Neuronal stem cell (in vitro differentiated cells): ENCODE results near the gene ACP2.

Experiments used
- DNase-seq: peaks from one replicate; pipeline ENCODE4 v3.0.0-alpha.2; 2013; ENCODE audit warnings: low spot score
- H2AFZ ChIP-seq: one replicate; pipeline ENCODE4 v1.6.1; 2013; ENCODE audit warnings: mild to moderate bottlenecking, low read length, inconsistent platforms
- H2AK5ac ChIP-seq: 2 replicates; pipeline ENCODE4 v1.6.1; 2013; ENCODE audit warnings: low read depth, mild to moderate bottlenecking, inconsistent platforms, low read length, moderate library complexity, mixed read lengths
- H2BK120ac ChIP-seq: 2 replicates; pipeline ENCODE4 v1.6.1; 2013; ENCODE audit warnings: low read depth, mild to moderate bottlenecking, inconsistent platforms, low read length, moderate library complexity, mixed read lengths
- H2BK12ac ChIP-seq: one replicate; pipeline ENCODE4 v1.6.1; 2013; ENCODE audit warnings: low read length, inconsistent platforms
- H2BK15ac ChIP-seq: 2 replicates; pipeline ENCODE4 v1.6.1; 2013; ENCODE audit warnings: mild to moderate bottlenecking, low read length, inconsistent platforms, mixed read lengths
- H2BK5ac ChIP-seq: one replicate; pipeline ENCODE4 v1.6.1; 2013; ENCODE audit warnings: inconsistent platforms, mild to moderate bottlenecking, low read length, moderate library complexity
- H3K14ac ChIP-seq: one replicate; pipeline ENCODE4 v1.6.1; 2013; ENCODE audit warnings: low read length, inconsistent platforms
- H3K18ac ChIP-seq: 2 replicates; pipeline ENCODE4 v1.6.1; 2013; ENCODE audit warnings: low read length, inconsistent platforms
- H3K23ac ChIP-seq: 2 replicates; pipeline ENCODE4 v1.6.1; 2013; ENCODE audit warnings: low read depth, mild to moderate bottlenecking, mixed read lengths, low read length, inconsistent platforms; ENCODE audit not compliant: poor library complexity
- H3K27ac ChIP-seq: replicated peaks from 3 replicates; pipeline ENCODE4 v1.5.1; 2013; ENCODE audit warnings: low read length, inconsistent platforms
- H3K27me3 ChIP-seq, 3 experiments: 2 replicates each; pipeline ENCODE4 v1.6.1; 2013; ENCODE audit warnings: low read length in 3 of 3, mild to moderate bottlenecking in 2 of 3, inconsistent platforms in 1 of 3, low read depth in 1 of 3, mixed read lengths in 1 of 3, moderate library complexity in 1 of 3; ENCODE audit not compliant: control insufficient read depth in 3 of 3, insufficient read depth in 3 of 3
- H3K36me3 ChIP-seq, 2 donors: replicated peaks in 1 of 2; 2 replicates each; pipeline ENCODE4 v1.6.1; 2013; ENCODE audit warnings: low read length in 2 of 2; ENCODE audit not compliant: control insufficient read depth in 2 of 2, insufficient read depth in 2 of 2
- H3K4ac ChIP-seq: 2 replicates; pipeline ENCODE4 v1.6.1; 2013; ENCODE audit warnings: inconsistent platforms, mild to moderate bottlenecking, low read length, moderate library complexity
- H3K4me1 ChIP-seq, 2 donors: 1 replicate in 1 of 2; 2 replicates in 1 of 2; pipeline ENCODE4 v1.6.1; 2013; ENCODE audit warnings: low read length in 2 of 2, low read depth in 1 of 2; ENCODE audit not compliant: control insufficient read depth in 2 of 2, insufficient read depth in 1 of 2
- H3K4me2 ChIP-seq: one replicate; pipeline ENCODE4 v1.6.1; 2013; ENCODE audit warnings: mild to moderate bottlenecking, low read length, inconsistent platforms; ENCODE audit not compliant: insufficient read depth, poor library complexity, severe bottlenecking
- H3K4me3 ChIP-seq, 2 donors: 2 replicates each; pipeline ENCODE4 v1.5.1; 2013; ENCODE audit warnings: low read length in 2 of 2, mild to moderate bottlenecking in 2 of 2, inconsistent platforms in 1 of 2, moderate library complexity in 1 of 2
- H3K79me1 ChIP-seq: one replicate; pipeline ENCODE4 v1.6.1; 2013; ENCODE audit warnings: low read depth, mild to moderate bottlenecking, inconsistent platforms, low read length, moderate library complexity
- H3K9ac ChIP-seq: one replicate; pipeline ENCODE4 v1.6.1; 2013; ENCODE audit warnings: mild to moderate bottlenecking, low read depth, low read length, inconsistent platforms; ENCODE audit not compliant: poor library complexity
- H3K9me3 ChIP-seq, 2 donors: replicated peaks in 1 of 2; 2 replicates each; pipeline versions ENCODE3 to v1.6.1; 2013; ENCODE audit warnings: low read length in 2 of 2, mild to moderate bottlenecking in 2 of 2, inconsistent platforms in 1 of 2, low read depth in 1 of 2, mixed read lengths in 1 of 2, moderate library complexity in 1 of 2; ENCODE audit not compliant: control insufficient read depth in 2 of 2, insufficient read depth in 1 of 2
- H4K8ac ChIP-seq: one replicate; pipeline ENCODE4 v1.6.1; 2013; ENCODE audit warnings: low read depth, mild to moderate bottlenecking, inconsistent platforms, low read length, moderate library complexity
- H4K91ac ChIP-seq: one replicate; pipeline ENCODE4 v1.6.1; 2013; ENCODE audit warnings: low read length, low read depth, mild to moderate bottlenecking, inconsistent platforms; ENCODE audit not compliant: poor library complexity
- WGBS, 2 donors: extraction: QIAGEN DNeasy Blood & Tissue Kit; methylation state at CpG; one replicate each; pipeline ENCODE4 v1.1.7; 2013; ENCODE audit warnings: missing lambda C conversion rate in 2 of 2, mixed read lengths in 1 of 2; ENCODE audit not compliant: insufficient read length in 2 of 2, insufficient replicate concordance in 1 of 2; ENCODE audit errors: extremely low coverage in 2 of 2; 5-methylcytosine and 5-hydroxymethylcytosine counted together

Gene ACP2

DNA sequence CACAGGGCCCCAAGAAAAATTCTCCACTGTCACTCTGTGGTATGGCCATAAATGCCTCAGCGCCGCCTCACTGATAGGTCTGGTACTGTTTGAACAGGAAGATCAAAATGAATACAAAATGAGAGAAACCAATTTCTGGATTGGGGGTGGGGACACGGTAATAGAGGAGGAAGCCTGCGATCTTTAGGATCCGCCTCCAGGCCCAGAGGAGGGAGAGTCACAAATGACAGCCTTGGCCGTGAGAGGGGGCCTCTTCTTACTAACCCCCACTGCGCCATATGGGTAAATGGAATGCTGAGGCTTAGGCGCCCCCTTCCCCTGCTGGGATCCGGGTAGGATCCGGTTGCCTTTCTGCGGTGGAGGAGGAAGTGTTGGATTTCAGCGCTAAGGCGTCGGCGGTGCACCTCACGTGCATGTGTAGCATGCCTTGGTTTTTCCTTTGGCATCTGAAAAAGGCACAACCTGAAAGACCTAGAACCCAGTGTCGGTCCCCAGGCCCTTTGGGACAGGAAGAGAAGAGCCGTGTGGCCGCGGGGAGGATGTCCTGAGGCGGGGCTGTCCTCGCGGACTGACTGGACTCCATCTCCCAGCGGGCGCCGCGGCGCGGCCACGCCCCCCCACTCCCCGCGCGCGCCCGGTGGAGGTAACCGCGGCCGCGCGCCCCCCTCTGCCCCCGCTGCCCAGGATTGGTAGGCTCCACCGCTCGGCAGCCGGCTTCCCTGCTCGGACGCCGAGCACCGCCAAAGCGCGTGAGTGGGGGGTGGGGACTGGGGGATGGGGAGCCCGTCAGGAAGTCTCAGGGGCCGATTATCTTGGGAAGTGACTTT, 20.6 kb upstream of the ACP2 start:
- H3K9ac ChIP-seq: peak overlapping the region; percentile 84
- H2AK5ac ChIP-seq: no peak overlapping the region
- H3K9me3 ChIP-seq: no peaks in the 10 kb centered on the region
- H3K4me1 ChIP-seq: peaks cover 19 to 31% of the 10 kb centered on the region in 2 donors
- H3K4me3 ChIP-seq: peak overlapping the region; percentile 61 to 97
- H3K36me3 ChIP-seq: peaks cover 0 to 5% of the 10 kb centered on the region in 2 donors
- peak overlapping the region; percentile 59 for H3K4me2 ChIP-seq
- H3K27ac ChIP-seq: peak overlapping the region; percentile 98
- peak overlapping the region; percentile 95 for H2AFZ ChIP-seq
- H4K8ac ChIP-seq: no peak overlapping the region
- no peak overlapping the region for H3K14ac ChIP-seq
- no peak overlapping the region for H2BK12ac ChIP-seq
- peak overlapping the region; percentile 59 for H3K23ac ChIP-seq
- H3K18ac ChIP-seq: peak overlapping the region; percentile 98
- no peaks in the 10 kb centered on the region for H3K27me3 ChIP-seq
- no peak overlapping the region for H2BK15ac ChIP-seq
- WGBS, 2 donors: no CpG with 5 or more reads among the region's 52 CpGs
- H2BK120ac ChIP-seq: peak overlapping the region; percentile 42
- peak; percentile 87 for DNase-seq
- peaks cover 2% of the 10 kb centered on the region for H3K79me1 ChIP-seq
- no peak overlapping the region for H4K91ac ChIP-seq
- peak overlapping the region; percentile 48 for H2BK5ac ChIP-seq
- no peak overlapping the region for H3K4ac ChIP-seq

DNA sequence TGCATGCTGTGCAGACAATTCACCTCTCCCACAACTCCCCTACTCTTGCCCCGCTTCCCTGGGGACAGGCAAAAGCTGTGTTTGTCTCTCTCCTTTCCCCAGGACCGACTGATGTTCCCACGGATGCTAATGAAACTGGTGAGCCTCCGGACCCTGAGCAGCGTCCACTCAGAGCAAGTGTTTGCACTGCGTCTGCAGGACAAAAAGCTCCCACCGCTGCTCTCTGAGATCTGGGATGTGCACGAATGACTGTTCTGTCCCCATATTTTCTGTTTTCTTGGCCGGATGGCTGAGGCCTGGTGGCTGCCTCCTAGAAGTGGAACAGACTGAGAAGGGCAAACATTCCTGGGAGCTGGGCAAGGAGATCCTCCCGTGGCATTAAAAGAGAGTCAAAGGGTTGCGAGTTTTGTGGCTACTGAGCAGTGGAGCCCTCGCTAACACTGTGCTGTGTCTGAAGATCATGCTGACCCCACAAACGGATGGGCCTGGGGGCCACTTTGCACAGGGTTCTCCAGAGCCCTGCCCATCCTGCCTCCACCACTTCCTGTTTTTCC, 19.9 kb upstream of the ACP2 start:
- peak overlapping the region; percentile 95 for H2AFZ ChIP-seq
- H3K36me3 ChIP-seq: no peaks in the 10 kb centered on the region
- H3K23ac ChIP-seq: no peak overlapping the region
- no peak overlapping the region for H2BK12ac ChIP-seq
- WGBS, 2 donors: no CpG with 5 or more reads among the region's 13 CpGs
- H4K8ac ChIP-seq: no peak overlapping the region
- peak overlapping the region; percentile 83 for H3K27ac ChIP-seq
- H3K18ac ChIP-seq: no peak overlapping the region
- H3K79me1 ChIP-seq: peaks cover 2% of the 10 kb centered on the region
- no peak overlapping the region for H3K14ac ChIP-seq
- H3K4me1 ChIP-seq: peaks cover 19 to 31% of the 10 kb centered on the region in 2 donors
- H2BK15ac ChIP-seq: no peak overlapping the region
- H3K9ac ChIP-seq: no peak overlapping the region
- peak overlapping the region in 1 of 2 donors; percentile 61 for H3K4me3 ChIP-seq
- no peak overlapping the region for H2BK5ac ChIP-seq
- no peaks in the 10 kb centered on the region for H3K9me3 ChIP-seq
- H4K91ac ChIP-seq: no peak overlapping the region
- H3K4me2 ChIP-seq: no peak overlapping the region
- no peak overlapping the region for H3K4ac ChIP-seq
- no peak for DNase-seq
- H3K27me3 ChIP-seq: no peaks in the 10 kb centered on the region
- H2BK120ac ChIP-seq: no peak overlapping the region
- H2AK5ac ChIP-seq: no peak overlapping the region

DNA sequence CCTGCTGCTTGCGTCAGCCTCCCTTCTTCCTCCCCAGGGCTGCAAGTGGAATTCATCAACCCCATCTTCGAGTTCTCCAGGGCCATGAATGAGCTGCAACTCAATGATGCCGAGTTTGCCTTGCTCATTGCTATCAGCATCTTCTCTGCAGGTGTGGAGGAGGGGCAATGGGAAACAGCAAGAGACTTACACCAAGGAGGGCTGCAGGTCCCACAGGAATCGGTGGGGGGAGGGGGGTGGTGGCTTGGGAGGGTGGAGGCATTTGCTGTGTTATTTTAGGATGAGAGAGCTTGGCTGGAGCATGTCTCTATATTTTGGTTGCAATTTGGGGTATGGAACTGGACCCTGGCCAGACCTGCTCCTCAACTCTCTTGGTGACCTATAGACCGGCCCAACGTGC, 19.3 kb upstream of the ACP2 start:
- no peak overlapping the region for H2BK5ac ChIP-seq
- H3K18ac ChIP-seq: no peak overlapping the region
- WGBS, 2 donors: no CpG with 5 or more reads among the region's 6 CpGs
- no peak for DNase-seq
- peaks cover 2% of the 10 kb centered on the region for H3K79me1 ChIP-seq
- no peak overlapping the region for H2AK5ac ChIP-seq
- H3K36me3 ChIP-seq: no peaks in the 10 kb centered on the region
- peak overlapping the region; percentile 95 for H2AFZ ChIP-seq
- H2BK15ac ChIP-seq: no peak overlapping the region
- H3K4me1 ChIP-seq: peaks cover 19 to 31% of the 10 kb centered on the region in 2 donors
- H2BK120ac ChIP-seq: no peak overlapping the region
- H3K9ac ChIP-seq: no peak overlapping the region
- H3K4ac ChIP-seq: no peak overlapping the region
- no peak overlapping the region for H3K27ac ChIP-seq
- H3K4me3 ChIP-seq: no peak overlapping the region
- no peak overlapping the region for H4K91ac ChIP-seq
- H3K23ac ChIP-seq: no peak overlapping the region
- no peak overlapping the region for H3K14ac ChIP-seq
- H4K8ac ChIP-seq: no peak overlapping the region
- H3K9me3 ChIP-seq: no peaks in the 10 kb centered on the region
- H3K27me3 ChIP-seq: no peaks in the 10 kb centered on the region
- no peak overlapping the region for H3K4me2 ChIP-seq
- no peak overlapping the region for H2BK12ac ChIP-seq

DNA sequence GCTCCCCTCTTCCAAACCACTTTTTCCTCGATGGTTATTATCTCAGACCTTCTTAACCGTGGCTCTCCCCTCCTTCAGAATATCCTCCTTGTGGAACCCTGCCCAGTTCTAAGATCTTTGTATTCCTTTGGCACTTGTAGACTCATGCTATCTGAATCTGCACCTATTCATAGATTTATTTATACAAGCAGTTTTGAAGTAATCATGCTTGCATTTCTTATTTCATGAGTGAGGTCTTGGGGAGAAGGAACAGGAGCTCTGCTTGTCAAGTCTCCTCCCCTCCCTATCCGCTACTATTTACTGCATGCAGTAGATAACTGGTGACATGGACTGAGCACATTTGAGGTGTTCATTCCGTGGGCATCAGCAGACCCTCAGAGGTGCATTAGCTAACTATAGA, 15.9 kb upstream of the ACP2 start:
- Histone ChIP-seq H3K4me2 (no peak overlapping the region), H3K4ac (no peak overlapping the region), H3K9me3 (no peaks in the 10 kb centered on the region), H2BK5ac (no peak overlapping the region), H2BK12ac (no peak overlapping the region), H3K4me1 (peaks cover 11 to 15% of the 10 kb centered on the region in 2 donors), H2AK5ac (no peak overlapping the region), H4K91ac (no peak overlapping the region), H3K27me3 (no peaks in the 10 kb centered on the region), H2BK120ac (no peak overlapping the region), H3K79me1 (no peaks in the 10 kb centered on the region), H2AFZ (no peak overlapping the region), H3K9ac (no peak overlapping the region), H4K8ac (no peak overlapping the region), H3K36me3 (peaks cover 0 to 4% of the 10 kb centered on the region in 2 donors), H3K4me3 (no peak overlapping the region), H3K23ac (no peak overlapping the region), H3K27ac (no peak overlapping the region), H2BK15ac (no peak overlapping the region), H3K14ac (no peak overlapping the region), H3K18ac (no peak overlapping the region)
- no CpG with 5 or more reads among the region's 4 CpGs for WGBS, 2 donors
- DNase-seq: no peak
